HepG2 (cell line): ENCODE results near the gene NXPH4. TPM values are rescaled to one million over a fixed set of nuclear protein-coding genes. Genes with fewer than 3 reads are reported as not detected.

Experiments used
- HNRNPL ChIP-seq: fragments of 200-400 bp; formaldehyde crosslinking; IDR thresholded peaks from 2 replicates; pipeline ENCODE4 v1.6.1; 2017; ENCODE audit warnings: mild to moderate bottlenecking, low read depth, low read length
- POLR2A ChIP-seq, 2 experiments: IDR thresholded peaks; 2 replicates each; pipeline ENCODE4 v1.6.1; 2011; ENCODE audit warnings: low read depth in 2 of 2, low read length in 2 of 2, mild to moderate bottlenecking in 1 of 2, moderate library complexity in 1 of 2; ENCODE audit not compliant: insufficient read depth in 1 of 2
- PRPF4 ChIP-seq: fragments of 200-400 bp; formaldehyde crosslinking; IDR thresholded peaks from 2 replicates; pipeline ENCODE4 v1.6.1; 2016; ENCODE audit warnings: low read length, low read depth; ENCODE audit not compliant: poor library complexity, severe bottlenecking
- RAD21 ChIP-seq: fragments of 450-650 bp; formaldehyde crosslinking; IDR thresholded peaks from 2 replicates; pipeline ENCODE4 v1.5.0; 2020; ENCODE audit warnings: mild to moderate bottlenecking
- RBAK ChIP-seq: sonication (generic); formaldehyde crosslinking; IDR thresholded peaks from 2 replicates; pipeline ENCODE4 v1.5.1; 2020; ENCODE audit warnings: mild to moderate bottlenecking, missing genetic modification reagents
- SMARCE1 ChIP-seq: fragments of 450-650 bp; IDR thresholded peaks from 2 replicates; pipeline ENCODE4 v1.6.1; 2017; ENCODE audit warnings: borderline replicate concordance
- ZNF468 ChIP-seq: sonication (generic); formaldehyde crosslinking; IDR thresholded peaks from 2 replicates; pipeline ENCODE4 v1.8.0; 2022; ENCODE audit warnings: mild to moderate bottlenecking, moderate library complexity, missing genetic modification reagents
- ZNF644 ChIP-seq: IDR thresholded peaks from 2 replicates; pipeline ENCODE4 v1.6.1; 2016; ENCODE audit warnings: low read depth
- ZNF878 ChIP-seq: sonication (generic); formaldehyde crosslinking; IDR thresholded peaks from 2 replicates; pipeline ENCODE4 v1.8.1; 2023; ENCODE audit warnings: mild to moderate bottlenecking, missing genetic modification reagents, moderate library complexity
- polyA plus RNA-seq, 8 experiments: library from polyadenylated mRNA; depleted of rRNA in 3 of 8; stranded (reverse) in 7 of 8; unstranded in 1 of 8; fragments of >200 nt; fragmentation: Illumina TruSeq in 4 of 8; extraction: Trizol in 4 of 8; gene quantifications; 2 replicates each; pipeline versions ENCODE4 v1.2.1 to v1.2.3, GENCODE V29; 2011 to 2016; ENCODE audit warnings: low read depth in 4 of 8, missing spikeins in 1 of 8, mixed read lengths in 1 of 8; ENCODE audit not compliant: insufficient read depth in 1 of 8
- total RNA-seq, 5 experiments: library from RNA; depleted of rRNA; stranded (reverse); fragments of >200 nt; fragmentation: Illumina TruSeq; extraction: Trizol; gene quantifications; 2 replicates each; pipeline ENCODE4 v1.2.3, GENCODE V29; 2016; ENCODE audit warnings: low read depth in 1 of 5
- TF ChIP-seq, protein P1 (sequence below): sonication (generic); formaldehyde crosslinking; IDR thresholded peaks from 2 replicates; pipeline ENCODE4 v1.5.1; 2020; ENCODE audit warnings: mild to moderate bottlenecking, missing genetic modification reagents
- TF ChIP-seq, protein P2 (sequence below): sonication (generic); formaldehyde crosslinking; IDR thresholded peaks from 2 replicates; pipeline ENCODE4 v1.5.0; 2020; ENCODE audit warnings: mild to moderate bottlenecking, missing genetic modification reagents, moderate library complexity
- TF ChIP-seq, protein P3 (sequence below): sonication (generic); formaldehyde crosslinking; IDR thresholded peaks from 2 replicates; pipeline ENCODE4 v1.4.0; 2020; ENCODE audit warnings: mild to moderate bottlenecking, missing genetic modification reagents
- TF ChIP-seq, protein P4 (sequence below): sonication (generic); formaldehyde crosslinking; IDR thresholded peaks from 2 replicates; pipeline ENCODE4 v1.4.0; 2020; ENCODE audit warnings: missing genetic modification reagents, borderline replicate concordance
- TF ChIP-seq, protein P5 (sequence below): sonication (generic); formaldehyde crosslinking; conservative IDR thresholded peaks from 2 replicates; pipeline ENCODE4 v1.5.0; 2020; ENCODE audit warnings: missing genetic modification reagents

Gene NXPH4
- total and polyA plus RNA-seq, 2 of the 13 experiments (the other 11 are each of a cell fraction or from before 2014, with no cell fraction given) = 0.13 TPM; not detected in 1

DNA sequence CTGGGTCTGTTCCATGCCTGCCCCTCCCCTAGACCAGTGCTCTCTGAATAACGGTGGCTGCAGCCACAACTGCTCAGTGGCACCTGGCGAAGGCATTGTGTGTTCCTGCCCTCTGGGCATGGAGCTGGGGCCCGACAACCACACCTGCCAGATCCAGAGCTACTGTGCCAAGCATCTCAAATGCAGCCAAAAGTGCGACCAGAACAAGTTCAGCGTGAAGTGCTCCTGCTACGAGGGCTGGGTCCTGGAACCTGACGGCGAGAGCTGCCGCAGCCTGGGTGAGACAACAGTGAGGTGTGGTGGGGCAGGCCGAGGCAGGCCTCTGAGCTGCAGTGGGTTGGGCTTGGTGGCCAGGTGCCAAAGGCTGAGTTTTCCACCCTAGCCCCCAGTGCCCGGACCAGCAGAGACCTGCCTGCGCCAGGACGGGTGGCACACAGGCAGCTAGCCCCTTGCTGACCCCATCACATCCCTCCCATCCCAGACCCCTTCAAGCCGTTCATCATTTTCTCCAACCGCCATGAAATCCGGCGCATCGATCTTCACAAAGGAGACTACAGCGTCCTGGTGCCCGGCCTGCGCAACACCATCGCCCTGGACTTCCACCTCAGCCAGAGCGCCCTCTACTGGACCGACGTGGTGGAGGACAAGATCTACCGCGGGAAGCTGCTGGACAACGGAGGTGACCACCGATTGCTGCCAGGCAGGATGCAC, 41.0 kb upstream of the NXPH4 start (continued):
- TF ChIP-seq, protein P1, sequence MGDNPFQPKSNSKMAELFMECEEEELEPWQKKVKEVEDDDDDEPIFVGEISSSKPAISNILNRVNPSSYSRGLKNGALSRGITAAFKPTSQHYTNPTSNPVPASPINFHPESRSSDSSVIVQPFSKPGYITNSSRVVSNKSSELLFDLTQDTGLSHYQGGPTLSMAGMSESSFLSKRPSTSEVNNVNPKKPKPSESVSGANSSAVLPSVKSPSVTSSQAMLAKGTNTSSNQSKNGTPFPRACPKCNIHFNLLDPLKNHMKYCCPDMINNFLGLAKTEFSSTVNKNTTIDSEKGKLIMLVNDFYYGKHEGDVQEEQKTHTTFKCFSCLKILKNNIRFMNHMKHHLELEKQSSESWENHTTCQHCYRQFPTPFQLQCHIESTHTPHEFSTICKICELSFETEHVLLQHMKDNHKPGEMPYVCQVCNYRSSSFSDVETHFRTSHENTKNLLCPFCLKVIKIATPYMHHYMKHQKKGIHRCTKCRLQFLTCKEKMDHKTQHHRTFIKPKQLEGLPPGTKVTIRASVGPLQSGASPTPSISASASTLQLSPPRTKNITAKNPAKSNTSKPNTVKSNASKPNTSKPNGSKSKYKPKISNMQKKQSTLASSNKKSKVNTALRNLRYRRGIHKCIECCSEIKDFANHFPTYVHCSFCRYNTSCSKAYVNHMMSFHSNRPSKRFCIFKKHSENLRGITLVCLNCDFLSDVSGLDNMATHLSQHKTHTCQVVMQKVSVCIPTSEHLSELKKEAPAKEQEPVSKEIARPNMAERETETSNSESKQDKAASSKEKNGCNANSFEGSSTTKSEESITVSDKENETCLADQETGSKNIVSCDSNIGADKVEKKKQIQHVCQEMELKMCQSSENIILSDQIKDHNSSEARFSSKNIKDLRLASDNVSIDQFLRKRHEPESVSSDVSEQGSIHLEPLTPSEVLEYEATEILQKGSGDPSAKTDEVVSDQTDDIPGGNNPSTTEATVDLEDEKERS (CRISPR knock-in tag) = no peak
- TF ChIP-seq POLR2A (IDR thresholded peaks at IDR 0.05; ENCODE audit: insufficient read depth in 1 of 2, low read depth in 2 of 2, low read length in 2 of 2) (peak in 1 of 2 experiments; percentile 38; a peak in 1 of 4 replicates), RBAK (CRISPR knock-in tag) (no peak), SMARCE1 (no peak), ZNF878 (CRISPR knock-in tag) (no peak), RAD21 (CRISPR knock-in tag) (peak; percentile 65), HNRNPL (0 out of 2 replicates have a peak, but pooled peaks have one; percentile 36), ZNF468 (CRISPR knock-in tag) (no peak), PRPF4 (peak; percentile 86), ZNF644 (CRISPR knock-in tag) (no peak)
- TF ChIP-seq, protein P2, sequence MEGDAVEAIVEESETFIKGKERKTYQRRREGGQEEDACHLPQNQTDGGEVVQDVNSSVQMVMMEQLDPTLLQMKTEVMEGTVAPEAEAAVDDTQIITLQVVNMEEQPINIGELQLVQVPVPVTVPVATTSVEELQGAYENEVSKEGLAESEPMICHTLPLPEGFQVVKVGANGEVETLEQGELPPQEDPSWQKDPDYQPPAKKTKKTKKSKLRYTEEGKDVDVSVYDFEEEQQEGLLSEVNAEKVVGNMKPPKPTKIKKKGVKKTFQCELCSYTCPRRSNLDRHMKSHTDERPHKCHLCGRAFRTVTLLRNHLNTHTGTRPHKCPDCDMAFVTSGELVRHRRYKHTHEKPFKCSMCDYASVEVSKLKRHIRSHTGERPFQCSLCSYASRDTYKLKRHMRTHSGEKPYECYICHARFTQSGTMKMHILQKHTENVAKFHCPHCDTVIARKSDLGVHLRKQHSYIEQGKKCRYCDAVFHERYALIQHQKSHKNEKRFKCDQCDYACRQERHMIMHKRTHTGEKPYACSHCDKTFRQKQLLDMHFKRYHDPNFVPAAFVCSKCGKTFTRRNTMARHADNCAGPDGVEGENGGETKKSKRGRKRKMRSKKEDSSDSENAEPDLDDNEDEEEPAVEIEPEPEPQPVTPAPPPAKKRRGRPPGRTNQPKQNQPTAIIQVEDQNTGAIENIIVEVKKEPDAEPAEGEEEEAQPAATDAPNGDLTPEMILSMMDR = peak; percentile 83
- TF ChIP-seq, protein P3, sequence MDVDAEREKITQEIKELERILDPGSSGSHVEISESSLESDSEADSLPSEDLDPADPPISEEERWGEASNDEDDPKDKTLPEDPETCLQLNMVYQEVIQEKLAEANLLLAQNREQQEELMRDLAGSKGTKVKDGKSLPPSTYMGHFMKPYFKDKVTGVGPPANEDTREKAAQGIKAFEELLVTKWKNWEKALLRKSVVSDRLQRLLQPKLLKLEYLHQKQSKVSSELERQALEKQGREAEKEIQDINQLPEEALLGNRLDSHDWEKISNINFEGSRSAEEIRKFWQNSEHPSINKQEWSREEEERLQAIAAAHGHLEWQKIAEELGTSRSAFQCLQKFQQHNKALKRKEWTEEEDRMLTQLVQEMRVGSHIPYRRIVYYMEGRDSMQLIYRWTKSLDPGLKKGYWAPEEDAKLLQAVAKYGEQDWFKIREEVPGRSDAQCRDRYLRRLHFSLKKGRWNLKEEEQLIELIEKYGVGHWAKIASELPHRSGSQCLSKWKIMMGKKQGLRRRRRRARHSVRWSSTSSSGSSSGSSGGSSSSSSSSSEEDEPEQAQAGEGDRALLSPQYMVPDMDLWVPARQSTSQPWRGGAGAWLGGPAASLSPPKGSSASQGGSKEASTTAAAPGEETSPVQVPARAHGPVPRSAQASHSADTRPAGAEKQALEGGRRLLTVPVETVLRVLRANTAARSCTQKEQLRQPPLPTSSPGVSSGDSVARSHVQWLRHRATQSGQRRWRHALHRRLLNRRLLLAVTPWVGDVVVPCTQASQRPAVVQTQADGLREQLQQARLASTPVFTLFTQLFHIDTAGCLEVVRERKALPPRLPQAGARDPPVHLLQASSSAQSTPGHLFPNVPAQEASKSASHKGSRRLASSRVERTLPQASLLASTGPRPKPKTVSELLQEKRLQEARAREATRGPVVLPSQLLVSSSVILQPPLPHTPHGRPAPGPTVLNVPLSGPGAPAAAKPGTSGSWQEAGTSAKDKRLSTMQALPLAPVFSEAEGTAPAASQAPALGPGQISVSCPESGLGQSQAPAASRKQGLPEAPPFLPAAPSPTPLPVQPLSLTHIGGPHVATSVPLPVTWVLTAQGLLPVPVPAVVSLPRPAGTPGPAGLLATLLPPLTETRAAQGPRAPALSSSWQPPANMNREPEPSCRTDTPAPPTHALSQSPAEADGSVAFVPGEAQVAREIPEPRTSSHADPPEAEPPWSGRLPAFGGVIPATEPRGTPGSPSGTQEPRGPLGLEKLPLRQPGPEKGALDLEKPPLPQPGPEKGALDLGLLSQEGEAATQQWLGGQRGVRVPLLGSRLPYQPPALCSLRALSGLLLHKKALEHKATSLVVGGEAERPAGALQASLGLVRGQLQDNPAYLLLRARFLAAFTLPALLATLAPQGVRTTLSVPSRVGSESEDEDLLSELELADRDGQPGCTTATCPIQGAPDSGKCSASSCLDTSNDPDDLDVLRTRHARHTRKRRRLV (CRISPR knock-in tag) = no peak
- TF ChIP-seq, protein P4, sequence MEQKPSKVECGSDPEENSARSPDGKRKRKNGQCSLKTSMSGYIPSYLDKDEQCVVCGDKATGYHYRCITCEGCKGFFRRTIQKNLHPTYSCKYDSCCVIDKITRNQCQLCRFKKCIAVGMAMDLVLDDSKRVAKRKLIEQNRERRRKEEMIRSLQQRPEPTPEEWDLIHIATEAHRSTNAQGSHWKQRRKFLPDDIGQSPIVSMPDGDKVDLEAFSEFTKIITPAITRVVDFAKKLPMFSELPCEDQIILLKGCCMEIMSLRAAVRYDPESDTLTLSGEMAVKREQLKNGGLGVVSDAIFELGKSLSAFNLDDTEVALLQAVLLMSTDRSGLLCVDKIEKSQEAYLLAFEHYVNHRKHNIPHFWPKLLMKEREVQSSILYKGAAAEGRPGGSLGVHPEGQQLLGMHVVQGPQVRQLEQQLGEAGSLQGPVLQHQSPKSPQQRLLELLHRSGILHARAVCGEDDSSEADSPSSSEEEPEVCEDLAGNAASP (CRISPR knock-in tag) = no peak
- TF ChIP-seq, protein P5, sequence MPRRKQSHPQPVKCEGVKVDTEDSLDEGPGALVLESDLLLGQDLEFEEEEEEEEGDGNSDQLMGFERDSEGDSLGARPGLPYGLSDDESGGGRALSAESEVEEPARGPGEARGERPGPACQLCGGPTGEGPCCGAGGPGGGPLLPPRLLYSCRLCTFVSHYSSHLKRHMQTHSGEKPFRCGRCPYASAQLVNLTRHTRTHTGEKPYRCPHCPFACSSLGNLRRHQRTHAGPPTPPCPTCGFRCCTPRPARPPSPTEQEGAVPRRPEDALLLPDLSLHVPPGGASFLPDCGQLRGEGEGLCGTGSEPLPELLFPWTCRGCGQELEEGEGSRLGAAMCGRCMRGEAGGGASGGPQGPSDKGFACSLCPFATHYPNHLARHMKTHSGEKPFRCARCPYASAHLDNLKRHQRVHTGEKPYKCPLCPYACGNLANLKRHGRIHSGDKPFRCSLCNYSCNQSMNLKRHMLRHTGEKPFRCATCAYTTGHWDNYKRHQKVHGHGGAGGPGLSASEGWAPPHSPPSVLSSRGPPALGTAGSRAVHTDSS (CRISPR knock-in tag) = no peak
